ENCODE results near the gene HOXD10. TPM values are rescaled to one million over a fixed set of nuclear protein-coding genes. Genes with fewer than 3 reads are reported as not detected.

Gene HOXD10
- total and polyA plus RNA-seq, 2 of the 13 experiments (the other 11 are each of a cell fraction or from before 2014, with no cell fraction given): not detected

GRCh38 chr2:176123411-176124109, 7.0 kb downstream of the HOXD10 start:
- Histone ChIP-seq H3K4me1 (ENCODE audit: insufficient read depth, low read length) (no peaks in the 10 kb centered on the region), H3K27me3 (ENCODE audit: control insufficient read depth in 1 of 2, insufficient read depth in 2 of 2, low read length in 2 of 2) (peaks cover 20 to 92% of the 10 kb centered on the region in 2 experiments), H4K20me1 (ENCODE audit: insufficient read depth, low read length) (no peaks in the 10 kb centered on the region; the same call in 1 of the 2 replicates), H3K4me2 (ENCODE audit: low read depth, low read length) (no peak overlapping the region), H3K79me2 (ENCODE audit: insufficient read depth, low read length) (no peaks in the 10 kb centered on the region), H2AFZ (ENCODE audit: low read length) (no peak overlapping the region), H3K36me3 (replicated peaks in 1 of 2; ENCODE audit: control insufficient read depth in 1 of 2, insufficient read depth in 2 of 2, low read length in 2 of 2) (no peaks in the 10 kb centered on the region), H3K4me3 (replicated peaks in 1 of 3; ENCODE audit: insufficient read depth in 1 of 3, low read depth in 2 of 3, low read length in 3 of 3) (no peak overlapping the region), H3K27ac (ENCODE audit: extremely low read length, insufficient read depth, low read length) (no peak overlapping the region), H3K9ac (ENCODE audit: insufficient read depth, low read depth, low read length) (no peak overlapping the region), H3K9me3 (ENCODE audit: low read length) (no peaks in the 10 kb centered on the region)
- TF ChIP-seq SALL1 (CRISPR knock-in tag; IDR thresholded peaks at IDR 0.05): no peak
- TF ChIP-seq ZSCAN20 (CRISPR knock-in tag; IDR thresholded peaks at IDR 0.05; ENCODE audit: borderline replicate concordance): no peak
- TF ChIP-seq ZNF451 (CRISPR knock-in tag; IDR thresholded peaks at IDR 0.05): no peak
- peak; percentile 96 for TF ChIP-seq EZH2 (conservative IDR thresholded peaks at IDR 0.05; ENCODE audit: low read depth, low read length)
- no peak for TF ChIP-seq JUNB (CRISPR knock-in tag; IDR thresholded peaks at IDR 0.05; ENCODE audit: borderline replicate concordance)
- ChIA-PET POLR2A (no interaction called here), CTCF (ENCODE audit: low intra/inter-chr PET ratio, low total read pairs) (no interaction called here)
- WGBS (ENCODE audit: low lambda C conversion rate): 15% methylated on average over 38 of the region's 40 CpGs
- no peak for ATAC-seq
- in situ Hi-C loops (cut with HindIII; ENCODE audit: extremely low pct_ligation_motif_present, low pct_unique_long_range_greater_than_20kb): no loop called here
- intact Hi-C loops (cut with micrococcal nuclease; ENCODE audit: unreplicated experiment): no loop called here
- BruUV-seq (replicated peaks): no TSS peak
- FAIRE-seq: no peak
- no peak for DNase-seq (ENCODE audit: low spot score)

GRCh38 chr2:176124110-176124946, 7.8 kb downstream of the HOXD10 start:
- ATAC-seq (no peak), DNase-seq (ENCODE audit: low spot score) (no peak), FAIRE-seq (no peak)
- intact Hi-C loops (cut with micrococcal nuclease; ENCODE audit: unreplicated experiment) (no loop called here), in situ Hi-C loops (cut with HindIII; ENCODE audit: extremely low pct_ligation_motif_present, low pct_unique_long_range_greater_than_20kb) (no loop called here)
- H2AFZ ChIP-seq (ENCODE audit: low read length): no peak overlapping the region
- no peaks in the 10 kb centered on the region for H3K9me3 ChIP-seq (ENCODE audit: low read length)
- no peaks in the 10 kb centered on the region; the same call in 1 of the 2 replicates for H4K20me1 ChIP-seq (ENCODE audit: insufficient read depth, low read length)
- no peak overlapping the region for H3K4me2 ChIP-seq (ENCODE audit: low read depth, low read length)
- TF ChIP-seq HNRNPH1 (optimal IDR thresholded peaks at IDR 0.05; ENCODE audit: low read depth, low read length): no peak
- no peak for TF ChIP-seq POLR2A (IDR thresholded peaks at IDR 0.05; ENCODE audit: insufficient read depth in 1 of 2, low read depth in 2 of 2, low read length in 2 of 2)
- TF ChIP-seq, protein P1, sequence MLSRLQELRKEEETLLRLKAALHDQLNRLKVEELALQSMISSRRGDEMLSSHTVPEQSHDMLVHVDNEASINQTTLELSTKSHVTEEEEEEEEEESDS (CRISPR knock-in tag; IDR thresholded peaks at IDR 0.05; ENCODE audit: borderline replicate concordance): no peak
- peak; percentile 42 to 45; a peak in 3 of 4 replicates for TF ChIP-seq MAFK (conservative IDR thresholded peaks at IDR 0.05 in 1 of 2, IDR thresholded peaks at IDR 0.05 in 1 of 2; ENCODE audit: low read length in 2 of 2)
- TF ChIP-seq ETV6 (CRISPR knock-in tag; conservative IDR thresholded peaks at IDR 0.05): no peak
- no peaks in the 10 kb centered on the region for H3K36me3 ChIP-seq (replicated peaks in 1 of 2; ENCODE audit: control insufficient read depth in 1 of 2, insufficient read depth in 2 of 2, low read length in 2 of 2)
- no peak overlapping the region for H3K4me3 ChIP-seq (replicated peaks in 1 of 3; ENCODE audit: insufficient read depth in 1 of 3, low read depth in 2 of 3, low read length in 3 of 3)
- H3K27ac ChIP-seq (ENCODE audit: extremely low read length, insufficient read depth, low read length): no peak overlapping the region
- BruUV-seq (replicated peaks): no TSS peak
- no peaks in the 10 kb centered on the region for H3K4me1 ChIP-seq (ENCODE audit: insufficient read depth, low read length)
- POLR2A ChIA-PET: no interaction called here
- WGBS (ENCODE audit: low lambda C conversion rate): 15% methylated on average over 25 of the region's 34 CpGs
- no peaks in the 10 kb centered on the region for H3K79me2 ChIP-seq (ENCODE audit: insufficient read depth, low read length)
- H3K9ac ChIP-seq (ENCODE audit: insufficient read depth, low read depth, low read length): no peak overlapping the region
- CTCF ChIA-PET (ENCODE audit: low intra/inter-chr PET ratio, low total read pairs): no interaction called here
- H3K27me3 ChIP-seq (ENCODE audit: control insufficient read depth in 1 of 2, insufficient read depth in 2 of 2, low read length in 2 of 2): peaks cover 20 to 93% of the 10 kb centered on the region in 2 experiments

Measured in HepG2 (cell line).